Natural killer cell (primary cell): ENCODE results near the gene INPPL1. TPM values are rescaled to one million over a fixed set of nuclear protein-coding genes. Genes with fewer than 3 reads are reported as not detected.

ENCODE experiments used
- ATAC-seq, 3 donors: fragments of 150-1000 bp in 2 of 3; fragments of 200-7000 bp in 1 of 3; cut with Tn5 transposase; 1 replicate in 1 of 3; 2 replicates in 2 of 3; pipeline ENCODE4 v1.10.0; 2021; ENCODE audit warnings: mild to moderate bottlenecking in 2 of 3, moderate library complexity in 2 of 3
- DNase-seq, 2 donors: peaks; one replicate each; pipeline versions ENCODE4 v3.0.0 to v3.0.0-alpha.2; 2013 to 2021; ENCODE audit warnings: mixed read lengths in 1 of 2
- H3K27ac ChIP-seq: one replicate; pipeline ENCODE4 v1.5.1; 2013; ENCODE audit warnings: mild to moderate bottlenecking, low read length
- H3K27me3 ChIP-seq: one replicate; pipeline ENCODE4 v1.6.1; 2013; ENCODE audit warnings: low read length; ENCODE audit not compliant: control insufficient read depth, insufficient read depth
- H3K36me3 ChIP-seq: one replicate; pipeline ENCODE4 v1.6.1; 2013; ENCODE audit warnings: low read length; ENCODE audit not compliant: control insufficient read depth, insufficient read depth
- H3K4me1 ChIP-seq: one replicate; pipeline ENCODE4 v1.6.1; 2013; ENCODE audit warnings: low read length; ENCODE audit not compliant: control insufficient read depth, insufficient read depth
- H3K4me3 ChIP-seq: one replicate; pipeline ENCODE4 v1.5.1; 2013; ENCODE audit warnings: low read length
- H3K9me3 ChIP-seq: one replicate; pipeline ENCODE4 v1.6.1; 2013; ENCODE audit warnings: low read length; ENCODE audit not compliant: control insufficient read depth, insufficient read depth
- H3K27ac Mint-ChIP-seq, 2 donors: one replicate each; pipeline ENCODE4 v1.8.0; 2022; ENCODE audit warnings: mild to moderate bottlenecking in 2 of 2, mixed read lengths in 2 of 2, moderate library complexity in 1 of 2
- H3K27me3 Mint-ChIP-seq, 2 donors: one replicate each; pipeline ENCODE4 v1.8.0; 2022; ENCODE audit warnings: low read depth in 2 of 2, mixed read lengths in 2 of 2
- H3K36me3 Mint-ChIP-seq: one replicate; pipeline ENCODE4 v1.8.0; 2022; ENCODE audit warnings: mixed read lengths
- H3K4me1 Mint-ChIP-seq, 2 donors: one replicate each; pipeline ENCODE4 v1.8.0; 2022; ENCODE audit warnings: mixed read lengths in 2 of 2
- H3K4me3 Mint-ChIP-seq: one replicate; pipeline ENCODE4 v1.8.0; 2022; ENCODE audit warnings: mild to moderate bottlenecking, moderate library complexity, mixed read lengths
- H3K9me3 Mint-ChIP-seq, 2 donors: one replicate each; pipeline ENCODE4 v1.8.0; 2022; ENCODE audit warnings: mixed read lengths in 2 of 2
- WGBS: methylation state at CpG from one replicate; pipeline ENCODE4 v1.1.7; 2013; ENCODE audit warnings: missing lambda C conversion rate; ENCODE audit not compliant: insufficient coverage; 5-methylcytosine and 5-hydroxymethylcytosine counted together
- intact Hi-C: fragments of 100-400 bp; cut with micrococcal nuclease; formaldehyde crosslinking; loops from one replicate; pipeline ENCODE4 v1.14.2; 2022
- total RNA-seq, 4 donors: library from RNA; stranded (reverse); fragments of 120-200 nt in 1 of 4; gene quantifications; one replicate each; pipeline versions ENCODE4 v1.2.3 to v1.2.4, GENCODE V29; 2013 to 2022
- TF ChIP-seq, protein P1 (sequence below): fragments of 200-600 bp; IDR thresholded peaks from one replicate; pipeline ENCODE4 v1.8.0; 2022; ENCODE audit warnings: antibody characterized with exemption

The INPPL1 gene
- total RNA-seq, 3 donors from 2014 or later (not counting 1 experiment from before 2014, with no cell fraction given), result 193 to 207 (median 195) TPM

DNA sequence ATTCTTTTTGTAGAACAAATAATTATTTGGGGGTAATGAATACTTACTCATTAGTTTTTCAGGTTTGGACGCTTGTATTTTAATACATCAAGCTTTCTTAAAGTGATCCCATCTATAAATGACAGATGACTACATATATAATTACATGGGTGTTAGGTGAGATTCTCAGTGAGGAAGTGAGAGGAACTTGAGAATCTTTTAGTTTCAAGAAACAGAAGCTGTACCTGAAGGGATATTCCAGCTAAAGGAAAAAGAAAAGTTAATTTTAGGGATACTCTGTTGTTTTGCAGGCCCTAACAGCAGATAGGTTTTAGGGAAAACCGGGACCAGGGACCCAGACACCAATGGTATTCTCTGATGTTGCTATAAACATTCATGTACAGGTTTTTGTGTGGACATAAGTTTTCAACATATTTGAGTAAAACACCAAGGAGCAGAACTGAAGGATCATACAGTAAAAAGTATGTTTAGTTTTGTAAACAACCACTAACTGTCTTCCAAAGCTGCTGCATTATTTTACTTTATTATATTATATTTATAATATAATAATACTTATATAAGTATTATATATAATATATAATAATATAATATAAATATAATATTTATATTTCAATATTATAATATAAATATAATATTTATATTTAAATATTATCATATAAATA lies 43.5 kb downstream of the INPPL1 start:
- Mint-ChIP-seq H3K27ac (no peak overlapping the region), H3K4me3 (no peak overlapping the region), H3K9me3 (no peaks in the 10 kb centered on the region), H3K27me3 (peaks cover 5 to 15% of the 10 kb centered on the region in 2 donors), H3K36me3 (no peaks in the 10 kb centered on the region), H3K4me1 (no peaks in the 10 kb centered on the region)
- Histone ChIP-seq H3K9me3 (no peaks in the 10 kb centered on the region), H3K4me1 (no peaks in the 10 kb centered on the region), H3K4me3 (no peak overlapping the region), H3K27ac (no peak overlapping the region), H3K36me3 (no peaks in the 10 kb centered on the region), H3K27me3 (no peaks in the 10 kb centered on the region)
- WGBS, result 94% methylated on average over 1 of the region's 2 CpGs
- intact Hi-C loops, result no loop called here
- no peak for ATAC-seq
- TF ChIP-seq, protein P1, sequence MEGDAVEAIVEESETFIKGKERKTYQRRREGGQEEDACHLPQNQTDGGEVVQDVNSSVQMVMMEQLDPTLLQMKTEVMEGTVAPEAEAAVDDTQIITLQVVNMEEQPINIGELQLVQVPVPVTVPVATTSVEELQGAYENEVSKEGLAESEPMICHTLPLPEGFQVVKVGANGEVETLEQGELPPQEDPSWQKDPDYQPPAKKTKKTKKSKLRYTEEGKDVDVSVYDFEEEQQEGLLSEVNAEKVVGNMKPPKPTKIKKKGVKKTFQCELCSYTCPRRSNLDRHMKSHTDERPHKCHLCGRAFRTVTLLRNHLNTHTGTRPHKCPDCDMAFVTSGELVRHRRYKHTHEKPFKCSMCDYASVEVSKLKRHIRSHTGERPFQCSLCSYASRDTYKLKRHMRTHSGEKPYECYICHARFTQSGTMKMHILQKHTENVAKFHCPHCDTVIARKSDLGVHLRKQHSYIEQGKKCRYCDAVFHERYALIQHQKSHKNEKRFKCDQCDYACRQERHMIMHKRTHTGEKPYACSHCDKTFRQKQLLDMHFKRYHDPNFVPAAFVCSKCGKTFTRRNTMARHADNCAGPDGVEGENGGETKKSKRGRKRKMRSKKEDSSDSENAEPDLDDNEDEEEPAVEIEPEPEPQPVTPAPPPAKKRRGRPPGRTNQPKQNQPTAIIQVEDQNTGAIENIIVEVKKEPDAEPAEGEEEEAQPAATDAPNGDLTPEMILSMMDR, result no peak
- DNase-seq, result no peak

DNA sequence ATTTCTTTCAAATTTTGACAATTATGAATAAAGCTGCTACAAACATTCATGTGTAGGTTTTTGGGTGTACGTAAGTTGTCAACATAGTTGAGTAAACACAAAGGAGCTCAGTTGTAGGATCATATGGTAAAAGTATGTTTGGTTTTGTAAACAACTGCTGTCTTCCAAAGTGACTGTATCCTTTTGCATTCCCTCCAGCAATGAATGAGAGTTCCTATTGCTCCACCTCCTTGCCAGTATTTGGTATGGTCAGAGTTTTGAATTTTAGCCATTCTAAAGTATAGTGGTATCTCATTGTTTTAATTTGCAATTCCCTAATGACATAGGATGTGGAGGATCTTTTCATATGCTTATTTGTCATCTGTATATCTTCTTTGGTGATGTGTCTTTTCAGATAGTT lies 47.4 kb downstream of the INPPL1 start:
- Mint-ChIP-seq H3K36me3 (no peaks in the 10 kb centered on the region), H3K27ac (no peak overlapping the region), H3K9me3 (no peaks in the 10 kb centered on the region), H3K27me3 (peaks cover 13 to 16% of the 10 kb centered on the region in 2 donors), H3K4me1 (no peaks in the 10 kb centered on the region), H3K4me3 (no peak overlapping the region)
- WGBS, result 100% methylated on average over 1 of the region's 1 CpG
- ATAC-seq, result no peak
- H3K4me1 ChIP-seq, result no peaks in the 10 kb centered on the region
- H3K27me3 ChIP-seq, result no peaks in the 10 kb centered on the region
- no peak overlapping the region for H3K27ac ChIP-seq
- TF ChIP-seq, protein P1, result no peak
- no peaks in the 10 kb centered on the region for H3K9me3 ChIP-seq
- no peak for DNase-seq
- intact Hi-C loops, result no loop called here
- H3K36me3 ChIP-seq, result no peaks in the 10 kb centered on the region
- no peak overlapping the region for H3K4me3 ChIP-seq

DNA sequence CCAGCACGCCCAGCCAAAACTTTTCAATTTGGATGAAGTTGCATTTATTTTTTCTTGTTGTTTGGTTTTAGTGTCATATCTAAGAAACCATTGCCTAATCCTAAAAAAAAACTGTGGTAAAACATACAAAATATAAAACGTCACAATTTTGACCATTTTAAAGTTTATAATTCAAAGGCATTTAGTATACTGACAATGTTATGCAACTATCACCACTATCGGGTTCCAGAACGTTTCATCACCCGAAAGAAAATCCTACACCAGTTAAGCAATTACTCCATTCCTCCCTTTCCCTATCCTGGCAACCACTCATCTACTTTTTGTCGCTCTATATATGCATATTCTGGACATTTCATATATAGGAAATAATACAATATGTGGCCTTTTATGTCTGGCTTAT lies 49.9 kb downstream of the INPPL1 start:
- H3K27ac ChIP-seq, result no peak overlapping the region
- no peaks in the 10 kb centered on the region for H3K9me3 Mint-ChIP-seq
- no peaks in the 10 kb centered on the region for H3K9me3 ChIP-seq
- no peaks in the 10 kb centered on the region for H3K36me3 Mint-ChIP-seq
- ATAC-seq (no peak), DNase-seq (no peak)
- intact Hi-C loops, result no loop called here
- no peaks in the 10 kb centered on the region for H3K4me1 ChIP-seq
- H3K27ac Mint-ChIP-seq, result no peak overlapping the region
- no peaks in the 10 kb centered on the region for H3K4me1 Mint-ChIP-seq
- H3K36me3 ChIP-seq, result no peaks in the 10 kb centered on the region
- H3K4me3 Mint-ChIP-seq, result no peak overlapping the region
- H3K27me3 Mint-ChIP-seq, result peaks cover 11 to 27% of the 10 kb centered on the region in 2 donors
- WGBS, result 88% methylated on average over 4 of the region's 6 CpGs
- no peak overlapping the region for H3K4me3 ChIP-seq
- no peaks in the 10 kb centered on the region for H3K27me3 ChIP-seq
- TF ChIP-seq, protein P1, result no peak

DNA sequence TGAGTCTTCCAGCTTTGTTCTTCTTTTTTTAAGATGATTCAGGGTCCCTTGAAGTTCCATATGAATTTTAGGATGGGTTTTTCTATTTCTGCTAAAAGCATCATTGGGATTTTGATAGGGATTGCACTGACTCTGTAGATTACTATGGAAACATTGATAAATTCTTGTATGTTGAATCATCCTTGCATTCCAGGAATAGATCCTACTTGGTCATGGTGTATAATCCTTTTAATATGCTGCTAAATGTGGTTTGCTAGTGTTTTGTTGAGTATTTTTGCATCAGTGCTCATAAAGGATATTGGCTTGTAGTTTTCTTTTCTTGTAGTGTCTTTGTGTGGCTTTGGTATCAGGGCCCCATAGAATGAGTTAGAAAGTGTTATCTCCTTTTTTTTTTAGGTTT lies 54.3 kb downstream of the INPPL1 start:
- no peaks in the 10 kb centered on the region for H3K9me3 ChIP-seq
- no peaks in the 10 kb centered on the region for H3K36me3 ChIP-seq
- DNase-seq (no peak), ATAC-seq (no peak)
- H3K4me1 Mint-ChIP-seq, result no peaks in the 10 kb centered on the region
- no peak overlapping the region for H3K4me3 Mint-ChIP-seq
- no peak overlapping the region for H3K27ac ChIP-seq
- H3K27me3 Mint-ChIP-seq, result peaks cover 22 to 24% of the 10 kb centered on the region in 2 donors
- H3K36me3 Mint-ChIP-seq, result no peaks in the 10 kb centered on the region
- H3K27ac Mint-ChIP-seq, result no peak overlapping the region
- intact Hi-C loops, result no loop called here
- TF ChIP-seq, protein P1, result no peak
- no peaks in the 10 kb centered on the region for H3K4me1 ChIP-seq
- no peak overlapping the region for H3K4me3 ChIP-seq
- H3K27me3 ChIP-seq, result peaks cover 2% of the 10 kb centered on the region
- H3K9me3 Mint-ChIP-seq, result no peaks in the 10 kb centered on the region
